Measurements from ENCODE around the gene CACHD1.

Gene CACHD1

GRCh38 chr1:64654519-64655341, 184.8 kb downstream of the CACHD1 start:
- no peak for DNase-seq (ENCODE audit: low read depth in 2 of 2)

DNA sequence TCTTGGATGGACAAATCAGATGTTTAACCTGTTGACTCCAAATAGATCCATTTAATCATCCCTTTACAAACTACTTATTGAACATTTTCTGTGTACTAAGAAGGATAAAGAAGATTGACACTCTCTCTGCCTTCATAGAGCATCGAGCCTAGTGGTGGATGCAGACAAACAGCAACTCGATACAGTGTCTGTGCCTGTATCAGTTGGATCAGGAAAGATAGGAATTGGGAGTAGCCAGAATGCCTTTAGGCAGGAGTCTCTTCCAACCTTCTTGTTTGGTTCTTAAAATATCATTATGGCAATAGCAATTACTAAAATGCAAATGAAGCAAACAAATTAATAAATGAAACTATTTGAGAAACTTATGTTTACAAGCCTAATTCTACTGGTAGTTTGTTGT, 185.9 kb downstream of the CACHD1 start:
- no peak for DNase-seq (ENCODE audit: low read depth in 2 of 2)

- DNase-seq (ENCODE audit: low read depth in 2 of 2), result no peak
These were observed 189.7 kb downstream of the CACHD1 start for GRCh38 chr1:64659478-64660138.

- no peak for DNase-seq (ENCODE audit: low read depth in 2 of 2)
These were observed 193.7 kb downstream of the CACHD1 start for GRCh38 chr1:64663668-64664067.

GRCh38 chr1:64664299-64664698, 194.4 kb downstream of the CACHD1 start:
- no peak for DNase-seq (ENCODE audit: low read depth in 2 of 2)

- no peak for DNase-seq (ENCODE audit: low read depth in 2 of 2)
These were observed 199.3 kb downstream of the CACHD1 start for GRCh38 chr1:64669098-64669675.

- no peak for DNase-seq (ENCODE audit: low read depth in 2 of 2)
These were observed 205.9 kb downstream of the CACHD1 start for GRCh38 chr1:64675718-64676345.

- no peak for DNase-seq (ENCODE audit: low read depth in 2 of 2)
These were observed 206.5 kb downstream of the CACHD1 start for GRCh38 chr1:64676386-64676785.

DNA sequence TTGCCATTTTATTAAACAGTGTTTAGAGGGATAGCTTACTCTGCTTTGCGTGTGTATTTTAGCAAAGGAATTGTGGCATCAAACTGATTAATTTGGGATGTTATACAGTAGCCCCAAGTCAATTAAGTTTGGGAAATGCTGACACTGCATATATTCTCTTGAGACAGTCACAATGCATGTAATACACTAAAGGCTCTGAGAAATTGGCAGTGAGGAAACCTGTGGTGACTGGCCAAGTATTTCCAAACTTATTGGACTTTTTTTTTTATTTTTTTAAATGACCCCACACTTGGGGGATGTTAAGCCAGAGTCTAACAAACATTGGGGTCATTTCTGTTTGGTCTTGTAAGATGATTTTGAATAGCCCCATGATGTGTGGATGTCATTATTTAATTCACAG, 207.6 kb downstream of the CACHD1 start:
- DNase-seq (ENCODE audit: low read depth in 2 of 2), result no peak

- DNase-seq (ENCODE audit: low read depth in 2 of 2), result no peak
These were observed 208.4 kb downstream of the CACHD1 start for GRCh38 chr1:64678366-64678765.

GRCh38 chr1:64679177-64679576, 209.2 kb downstream of the CACHD1 start:
- no peak for DNase-seq (ENCODE audit: low read depth in 2 of 2)

- no peak for DNase-seq (ENCODE audit: low read depth in 2 of 2)
These were observed 210.7 kb downstream of the CACHD1 start for GRCh38 chr1:64680599-64680998.

DNA sequence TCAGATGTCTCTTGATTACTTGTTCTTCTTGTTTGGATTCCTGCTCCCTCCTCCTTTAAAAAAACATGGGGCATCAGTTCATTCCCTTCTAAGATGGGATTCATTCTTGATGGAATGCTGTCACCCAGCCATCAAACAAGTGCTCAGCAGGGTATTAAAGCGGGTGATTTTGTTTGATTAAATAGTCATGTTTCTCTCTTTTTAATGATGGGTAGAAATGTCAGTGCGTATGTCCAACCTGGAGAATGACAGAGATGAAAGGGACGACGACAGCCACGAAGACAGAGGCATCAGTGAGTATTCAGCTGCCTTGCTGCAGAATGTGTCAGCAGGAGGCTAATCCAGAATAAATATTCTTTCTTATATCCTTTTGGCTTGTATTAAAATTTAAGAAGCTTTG, 211.1 kb downstream of the CACHD1 start:
- no peak for DNase-seq (ENCODE audit: low read depth in 2 of 2)

DNA sequence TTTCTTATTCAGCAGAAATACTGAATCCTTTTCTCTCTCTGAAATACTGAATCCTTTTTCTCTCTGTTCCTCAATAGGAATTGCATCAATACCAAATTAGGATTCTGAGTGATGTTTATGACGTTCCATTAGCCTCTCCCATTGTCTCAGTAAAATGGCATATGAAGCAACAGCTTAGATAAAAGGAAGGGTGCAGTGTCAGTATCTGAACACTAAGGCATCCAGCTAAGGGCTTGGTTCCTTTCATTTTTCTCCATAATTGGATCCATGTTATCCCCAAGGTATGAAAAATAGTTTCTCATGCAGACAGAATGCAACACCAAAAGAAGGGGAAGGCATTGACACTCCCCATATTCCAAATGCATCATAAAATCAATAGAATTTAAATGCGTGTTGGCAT, 213.5 kb downstream of the CACHD1 start:
- no peak for DNase-seq (ENCODE audit: low read depth in 2 of 2)

GRCh38 chr1:64685217-64685616, 215.3 kb downstream of the CACHD1 start:
- DNase-seq (ENCODE audit: low read depth in 2 of 2), result no peak

- DNase-seq (ENCODE audit: low read depth in 2 of 2), result no peak
These were observed 215.9 kb downstream of the CACHD1 start for GRCh38 chr1:64685765-64686341.

DNA sequence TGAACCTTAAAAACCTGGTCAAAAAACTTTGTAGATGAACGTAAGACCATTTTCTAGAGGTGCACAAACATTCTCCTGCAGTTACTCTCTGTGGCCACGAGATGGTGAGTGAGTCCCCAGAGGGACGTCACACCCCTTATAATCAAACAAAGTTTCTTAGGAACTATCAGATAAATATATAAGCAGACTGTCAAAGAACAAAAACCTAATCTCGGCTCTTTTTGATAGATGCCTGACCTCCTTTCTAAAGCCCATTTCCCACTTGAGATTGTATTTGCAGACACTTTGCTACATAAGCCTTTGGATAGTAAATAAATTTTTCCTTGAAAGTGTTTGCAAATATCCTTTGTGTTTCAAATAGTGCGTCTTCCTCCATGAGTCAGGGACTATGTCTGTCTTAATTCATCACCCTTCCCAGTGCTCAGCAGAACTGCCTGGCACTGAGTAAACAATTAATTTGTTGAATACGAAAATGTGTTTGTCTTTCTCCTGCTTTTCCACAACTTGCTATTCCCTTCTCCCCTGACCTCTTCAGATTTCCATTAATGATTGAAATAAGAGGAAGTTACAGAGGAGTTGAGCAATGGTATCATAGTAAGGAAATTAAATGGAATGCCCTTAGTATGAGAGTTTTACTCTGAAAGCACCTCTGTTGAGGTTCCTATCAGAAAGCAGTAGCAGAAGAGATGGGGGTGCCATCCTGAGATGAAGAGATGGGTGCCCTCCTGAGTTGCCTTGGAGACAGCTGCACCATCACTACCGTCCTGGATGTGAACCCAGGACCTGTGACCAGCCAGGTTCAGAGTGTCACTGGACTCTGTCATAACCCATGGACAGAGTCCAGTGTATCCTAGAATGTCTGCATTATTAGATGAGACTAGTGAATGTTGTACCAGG, 217.1 kb downstream of the CACHD1 start:
- no peak for DNase-seq (ENCODE audit: low read depth in 2 of 2)

GRCh38 chr1:64687725-64688327, 217.9 kb downstream of the CACHD1 start:
- DNase-seq (ENCODE audit: low read depth in 2 of 2), result no peak

DNA sequence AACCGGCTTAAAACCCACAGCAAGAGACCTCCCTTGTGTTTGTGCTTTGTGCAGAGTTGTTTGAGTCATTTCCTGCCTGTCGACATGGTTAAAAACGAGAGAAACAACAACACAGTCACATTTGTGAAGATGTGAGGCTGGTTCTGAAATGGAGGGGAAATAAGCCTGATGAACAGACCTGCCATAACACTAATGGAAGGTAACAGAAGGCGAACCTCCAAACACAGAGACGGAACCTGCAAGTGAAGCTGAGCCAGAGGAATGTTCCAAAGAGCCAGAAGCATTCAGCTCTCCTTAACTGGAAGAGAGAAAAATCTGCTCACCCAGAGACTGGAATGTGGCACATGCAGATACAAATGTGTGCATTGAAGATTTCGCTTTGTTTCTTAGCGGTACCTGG, 221.7 kb downstream of the CACHD1 start:
- no peak for DNase-seq (ENCODE audit: low read depth in 2 of 2)

- DNase-seq (ENCODE audit: low read depth in 2 of 2), result no peak
These were observed 223.0 kb downstream of the CACHD1 start for GRCh38 chr1:64692911-64693310.

DNA sequence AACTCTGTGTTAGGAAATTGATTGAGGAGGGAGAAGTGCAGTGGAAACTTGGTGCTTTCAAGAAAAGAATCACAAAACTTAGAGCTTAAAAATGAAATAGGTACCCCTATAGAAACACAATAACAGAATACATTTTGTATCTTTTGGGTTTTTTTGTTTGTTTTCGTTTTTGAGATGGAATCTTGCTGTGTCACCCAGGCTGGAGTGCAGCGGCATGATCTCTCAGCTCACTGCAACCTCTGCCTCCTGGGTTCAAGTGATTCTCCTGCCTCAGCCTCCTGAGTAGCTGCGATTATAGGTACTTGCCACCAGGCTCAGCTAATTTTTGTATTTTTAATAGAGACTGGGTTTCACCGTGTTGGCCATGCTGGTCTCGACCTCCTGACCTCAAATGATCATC, 223.5 kb downstream of the CACHD1 start:
- no peak for DNase-seq (ENCODE audit: low read depth in 2 of 2)

Data from stimulated activated CD8-positive, alpha-beta memory T cell treated with anti-CD3 and anti-CD28 coated beads, Interleukin-7, amount 100 ng/mL, for 4 hours (primary cell).